CD14-positive monocyte (primary cell): ENCODE measurements around the gene CNTNAP2. TPM values are rescaled to one million over a fixed set of nuclear protein-coding genes. Genes with fewer than 3 reads are reported as not detected.

Source experiments
- DNase-seq, 3 donors: peaks; one replicate each; pipeline ENCODE4 v3.0.0-alpha.2; 2011 to 2022
- H2AFZ ChIP-seq: 2 replicates; pipeline ENCODE4 v1.6.0; 2012; ENCODE audit warnings: mild to moderate bottlenecking, low read depth, low read length, inconsistent platforms; ENCODE audit not compliant: insufficient read depth, poor library complexity, severe bottlenecking
- H3K27ac ChIP-seq, 2 donors: 1 replicate in 1 of 2; 2 replicates in 1 of 2; pipeline ENCODE4 v1.5.1; 2012 to 2013; ENCODE audit warnings: low read length in 2 of 2, control low read depth in 1 of 2, inconsistent platforms in 1 of 2, low read depth in 1 of 2, mild to moderate bottlenecking in 1 of 2
- H3K27me3 ChIP-seq, 2 donors: one replicate each; pipeline versions ENCODE4 v1.6.0 to v1.6.1; 2011 to 2013; ENCODE audit warnings: low read length in 2 of 2; ENCODE audit not compliant: control insufficient read depth in 2 of 2, insufficient read depth in 2 of 2
- H3K36me3 ChIP-seq, 2 donors: replicated peaks in 1 of 2; 1 replicate in 1 of 2; 2 replicates in 1 of 2; pipeline versions ENCODE4 v1.5.1 to v1.6.1; 2012 to 2013; ENCODE audit warnings: low read length in 2 of 2, control low read depth in 1 of 2, inconsistent platforms in 1 of 2, mild to moderate bottlenecking in 1 of 2; ENCODE audit not compliant: insufficient read depth in 2 of 2, control insufficient read depth in 1 of 2
- H3K4me1 ChIP-seq, 2 donors: 1 replicate in 1 of 2; 2 replicates in 1 of 2; pipeline versions ENCODE4 v1.5.1 to v1.6.1; 2012 to 2013; ENCODE audit warnings: low read length in 2 of 2, control low read depth in 1 of 2, inconsistent platforms in 1 of 2, mild to moderate bottlenecking in 1 of 2, moderate library complexity in 1 of 2; ENCODE audit not compliant: insufficient read depth in 2 of 2, control insufficient read depth in 1 of 2
- H3K4me2 ChIP-seq: replicated peaks from 2 replicates; pipeline ENCODE3; 2012; ENCODE audit warnings: low read length, moderate library complexity, mild to moderate bottlenecking; ENCODE audit not compliant: poor library complexity, severe bottlenecking; ENCODE audit errors: extremely low read depth
- H3K4me3 ChIP-seq, 3 experiments: fragments of 200-600 bp in 1 of 3; sonication (generic) in 1 of 3; replicated peaks in 1 of 3; 1 replicate in 2 of 3; 2 replicates in 1 of 3; pipeline ENCODE4 v1.5.1; 2011 to 2013; ENCODE audit warnings: low read length in 3 of 3, mild to moderate bottlenecking in 3 of 3, control low read depth in 2 of 3, low read depth in 2 of 3, inconsistent platforms in 1 of 3, moderate library complexity in 1 of 3
- H3K79me2 ChIP-seq: 2 replicates; pipeline ENCODE4 v1.6.0; 2012; ENCODE audit warnings: mild to moderate bottlenecking, control low read depth, inconsistent platforms, low read length, moderate library complexity; ENCODE audit not compliant: insufficient read depth
- H3K9ac ChIP-seq: 2 replicates; pipeline ENCODE4 v1.6.0; 2017; ENCODE audit warnings: low read length, mild to moderate bottlenecking; ENCODE audit not compliant: insufficient read depth, poor library complexity, severe bottlenecking
- H3K9me3 ChIP-seq, 2 donors: replicated peaks in 1 of 2; 1 replicate in 1 of 2; 2 replicates in 1 of 2; pipeline versions ENCODE4 v1.5.1 to v1.6.1; 2012 to 2013; ENCODE audit warnings: low read length in 2 of 2, control low read depth in 1 of 2; ENCODE audit not compliant: control insufficient read depth in 1 of 2, insufficient read depth in 1 of 2
- H4K20me1 ChIP-seq: 2 replicates; pipeline ENCODE4 v1.6.0; 2012; ENCODE audit warnings: mild to moderate bottlenecking, low read length, control low read depth, moderate library complexity; ENCODE audit not compliant: insufficient read depth
- H3K27ac Mint-ChIP-seq, 7 donors: one replicate each; pipeline ENCODE4 v1.8.0; 2020; ENCODE audit warnings: mild to moderate bottlenecking in 7 of 7, mixed read lengths in 7 of 7, moderate library complexity in 6 of 7, inconsistent platforms in 2 of 7
- H3K27me3 Mint-ChIP-seq, 3 donors: one replicate each; pipeline ENCODE4 v1.8.0; 2021 to 2022; ENCODE audit warnings: low read depth in 3 of 3, mild to moderate bottlenecking in 3 of 3, mixed read lengths in 3 of 3, moderate library complexity in 3 of 3, inconsistent platforms in 1 of 3
- H3K36me3 Mint-ChIP-seq, 2 donors: one replicate each; pipeline ENCODE4 v1.8.0; 2020; ENCODE audit warnings: mixed read lengths in 2 of 2, inconsistent platforms in 1 of 2, mild to moderate bottlenecking in 1 of 2
- H3K4me1 Mint-ChIP-seq: one replicate; pipeline ENCODE4 v1.8.0; 2020; ENCODE audit warnings: mild to moderate bottlenecking, mixed read lengths
- H3K4me3 Mint-ChIP-seq, 2 donors: one replicate each; pipeline ENCODE4 v1.8.0; 2020; ENCODE audit warnings: mild to moderate bottlenecking in 2 of 2, mixed read lengths in 2 of 2, moderate library complexity in 1 of 2
- H3K9me3 Mint-ChIP-seq, 7 donors: one replicate each; pipeline ENCODE4 v1.8.0; 2020 to 2022; ENCODE audit warnings: mixed read lengths in 7 of 7, mild to moderate bottlenecking in 6 of 7, moderate library complexity in 6 of 7, inconsistent platforms in 2 of 7
- CTCF ChIP-seq: fragments of 200-600 bp; IDR thresholded peaks from one replicate; pipeline ENCODE4 v1.8.0; 2022; ENCODE audit warnings: antibody characterized with exemption, mild to moderate bottlenecking
- WGBS: methylation state at CpG from one replicate; pipeline ENCODE4 v1.1.5; 2013; ENCODE audit warnings: missing lambda C conversion rate; ENCODE audit not compliant: insufficient coverage; 5-methylcytosine and 5-hydroxymethylcytosine counted together
- intact Hi-C, 2 donors: fragments of 100-400 bp; cut with micrococcal nuclease; formaldehyde crosslinking; loops; one replicate each; pipeline versions ENCODE4 v1.15.0 to v1.15.1; 2023
- polyA plus RNA-seq, 3 donors: library from polyadenylated mRNA; depleted of rRNA in 1 of 3; unstranded in 2 of 3; stranded (reverse) in 1 of 3; fragments of 300-500 nt in 2 of 3; fragments of >200 nt in 1 of 3; fragmentation: Illumina TruSeq in 2 of 3; gene quantifications; 1 replicate in 2 of 3; 2 replicates in 1 of 3; pipeline ENCODE4 v1.2.3, GENCODE V29; 2012 to 2021

The CNTNAP2 gene
- polyA plus RNA-seq, 3 donors = 0.01 TPM; not detected in 2

GRCh38 chr7:148234715-148235114 lies 2118.1 kb downstream of the CNTNAP2 start:
- H3K27ac ChIP-seq = no peak overlapping the region
- peaks cover 0 to 3% (median 0%) of the 10 kb centered on the region in 7 donors for H3K9me3 Mint-ChIP-seq
- DNase-seq = no peak
- H3K27me3 Mint-ChIP-seq = peaks cover 0 to 4% (median 2%) of the 10 kb centered on the region in 3 donors
- no peak overlapping the region for H3K4me2 ChIP-seq
- no peaks in the 10 kb centered on the region for H4K20me1 ChIP-seq
- no peaks in the 10 kb centered on the region for H3K4me1 Mint-ChIP-seq
- no peaks in the 10 kb centered on the region for H3K36me3 Mint-ChIP-seq
- no peaks in the 10 kb centered on the region for H3K4me1 ChIP-seq
- no peaks in the 10 kb centered on the region for H3K9me3 ChIP-seq
- intact Hi-C loops = no loop called here
- H3K4me3 Mint-ChIP-seq = no peak overlapping the region
- H3K9ac ChIP-seq = no peak overlapping the region
- no peak overlapping the region for H3K4me3 ChIP-seq
- no peaks in the 10 kb centered on the region for H3K36me3 ChIP-seq
- WGBS = no CpG with 5 or more reads among the region's 1 CpG
- H3K27me3 ChIP-seq = no peaks in the 10 kb centered on the region
- no peak overlapping the region for H2AFZ ChIP-seq
- no peaks in the 10 kb centered on the region for H3K79me2 ChIP-seq
- no peak overlapping the region for H3K27ac Mint-ChIP-seq
- TF ChIP-seq CTCF = no peak

DNA sequence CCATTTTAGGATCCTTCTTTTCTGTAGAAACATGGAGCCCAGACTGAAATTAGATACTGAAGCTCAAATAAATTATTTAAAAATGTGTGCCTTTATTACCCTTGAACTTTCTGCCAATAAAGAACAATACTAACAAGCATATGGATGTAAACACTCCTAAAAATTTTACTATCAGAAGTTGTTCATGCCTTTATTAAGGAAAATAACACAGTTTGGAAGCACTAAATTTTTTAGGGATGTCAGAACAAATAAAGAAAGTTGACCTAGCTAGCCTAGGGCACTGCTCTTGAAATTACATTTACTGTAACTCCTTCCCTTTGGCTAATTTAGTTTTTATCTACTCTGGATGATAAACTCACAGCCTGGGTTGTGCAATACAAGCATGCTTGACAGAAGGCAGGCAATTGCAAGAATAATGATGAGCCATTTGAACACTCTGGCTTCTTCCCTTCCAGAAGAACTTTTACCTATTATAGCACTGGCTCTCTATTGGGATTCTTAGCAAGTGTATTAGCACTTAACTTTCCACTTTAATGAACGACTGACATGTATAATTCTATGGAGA lies 2122.2 kb downstream of the CNTNAP2 start:
- H3K27ac Mint-ChIP-seq = no peak overlapping the region
- peaks cover 5% of the 10 kb centered on the region for H3K4me1 Mint-ChIP-seq
- H3K4me1 ChIP-seq = no peaks in the 10 kb centered on the region
- no peaks in the 10 kb centered on the region for H3K9me3 ChIP-seq
- peaks cover 0 to 7% (median 2%) of the 10 kb centered on the region in 3 donors for H3K27me3 Mint-ChIP-seq
- no peak overlapping the region for H3K4me3 ChIP-seq
- no peaks in the 10 kb centered on the region for H3K36me3 Mint-ChIP-seq
- no peaks in the 10 kb centered on the region for H3K27me3 ChIP-seq
- peaks cover 0 to 3% (median 0%) of the 10 kb centered on the region in 7 donors for H3K9me3 Mint-ChIP-seq
- DNase-seq = no peak
- no peak overlapping the region for H3K4me3 Mint-ChIP-seq
- no peak for TF ChIP-seq CTCF
- no peaks in the 10 kb centered on the region for H3K79me2 ChIP-seq
- no peak overlapping the region for H3K9ac ChIP-seq
- no peak overlapping the region for H2AFZ ChIP-seq
- no peaks in the 10 kb centered on the region for H3K36me3 ChIP-seq
- no peak overlapping the region for H3K27ac ChIP-seq
- intact Hi-C loops = no loop called here
- H3K4me2 ChIP-seq = no peak overlapping the region
- no peaks in the 10 kb centered on the region for H4K20me1 ChIP-seq
- no CpG with 5 or more reads among the region's 1 CpG for WGBS
